Measurements from ENCODE around the gene INTS11.

DNA sequence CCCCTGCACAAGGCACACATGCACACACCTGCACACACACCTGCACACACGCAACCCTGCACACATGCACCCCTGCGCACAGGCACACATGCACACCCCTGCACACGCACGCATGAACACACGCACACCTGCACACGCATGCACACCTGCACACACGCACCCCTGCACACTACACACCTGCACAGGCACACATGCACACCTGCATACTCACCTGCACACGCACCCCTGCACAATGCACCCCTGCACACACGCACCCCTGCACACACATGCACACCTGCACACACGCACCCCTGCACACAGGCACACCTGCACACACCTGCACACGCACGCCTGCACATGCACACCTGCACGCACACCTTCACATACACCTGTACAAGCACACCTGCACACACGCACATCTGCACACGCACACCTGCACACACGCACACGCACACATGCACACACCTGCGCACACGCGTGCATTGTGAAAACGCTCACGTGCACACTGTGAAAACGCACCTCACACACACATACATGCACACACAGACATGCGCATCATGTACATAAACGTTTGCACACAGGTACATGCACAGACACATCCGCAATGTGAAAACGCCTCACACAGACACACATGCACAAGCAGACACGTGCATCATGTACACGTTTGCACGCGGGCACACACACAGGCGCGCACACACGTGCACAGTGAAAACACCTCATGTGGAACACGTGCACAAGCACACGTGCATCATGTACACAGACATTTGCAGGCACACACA is 16.5 kb upstream of the INTS11 start:
- TF ChIP-seq, protein P1, sequence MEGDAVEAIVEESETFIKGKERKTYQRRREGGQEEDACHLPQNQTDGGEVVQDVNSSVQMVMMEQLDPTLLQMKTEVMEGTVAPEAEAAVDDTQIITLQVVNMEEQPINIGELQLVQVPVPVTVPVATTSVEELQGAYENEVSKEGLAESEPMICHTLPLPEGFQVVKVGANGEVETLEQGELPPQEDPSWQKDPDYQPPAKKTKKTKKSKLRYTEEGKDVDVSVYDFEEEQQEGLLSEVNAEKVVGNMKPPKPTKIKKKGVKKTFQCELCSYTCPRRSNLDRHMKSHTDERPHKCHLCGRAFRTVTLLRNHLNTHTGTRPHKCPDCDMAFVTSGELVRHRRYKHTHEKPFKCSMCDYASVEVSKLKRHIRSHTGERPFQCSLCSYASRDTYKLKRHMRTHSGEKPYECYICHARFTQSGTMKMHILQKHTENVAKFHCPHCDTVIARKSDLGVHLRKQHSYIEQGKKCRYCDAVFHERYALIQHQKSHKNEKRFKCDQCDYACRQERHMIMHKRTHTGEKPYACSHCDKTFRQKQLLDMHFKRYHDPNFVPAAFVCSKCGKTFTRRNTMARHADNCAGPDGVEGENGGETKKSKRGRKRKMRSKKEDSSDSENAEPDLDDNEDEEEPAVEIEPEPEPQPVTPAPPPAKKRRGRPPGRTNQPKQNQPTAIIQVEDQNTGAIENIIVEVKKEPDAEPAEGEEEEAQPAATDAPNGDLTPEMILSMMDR (IDR thresholded peaks at IDR 0.05; ENCODE audit: low read length), result no peak
- TF ChIP-seq EZH2 (IDR thresholded peaks at IDR 0.05; ENCODE audit: borderline replicate concordance, low read length), result no peak

All from OCI-LY1 (cell line).